IPS-18c (cell line): ENCODE data around the gene DYNLL2.
"Not testable (repeated sequence)": the region's sequence is repeated elsewhere in the genome, so short reads cannot be mapped to it uniquely, and the experiment has no call there.

Experiments
- H3K4me3 ChIP-seq: 2 replicates; pipeline ENCODE4 v1.7.0; 2013; ENCODE audit warnings: low read depth, mild to moderate bottlenecking, low read length, moderate library complexity; ENCODE audit not compliant: insufficient read depth
- H3K9me3 ChIP-seq: one replicate; pipeline ENCODE4 v1.6.1; 2013; ENCODE audit warnings: mild to moderate bottlenecking, low read length, moderate library complexity; ENCODE audit not compliant: control insufficient read depth, insufficient read depth

Gene DYNLL2

DNA sequence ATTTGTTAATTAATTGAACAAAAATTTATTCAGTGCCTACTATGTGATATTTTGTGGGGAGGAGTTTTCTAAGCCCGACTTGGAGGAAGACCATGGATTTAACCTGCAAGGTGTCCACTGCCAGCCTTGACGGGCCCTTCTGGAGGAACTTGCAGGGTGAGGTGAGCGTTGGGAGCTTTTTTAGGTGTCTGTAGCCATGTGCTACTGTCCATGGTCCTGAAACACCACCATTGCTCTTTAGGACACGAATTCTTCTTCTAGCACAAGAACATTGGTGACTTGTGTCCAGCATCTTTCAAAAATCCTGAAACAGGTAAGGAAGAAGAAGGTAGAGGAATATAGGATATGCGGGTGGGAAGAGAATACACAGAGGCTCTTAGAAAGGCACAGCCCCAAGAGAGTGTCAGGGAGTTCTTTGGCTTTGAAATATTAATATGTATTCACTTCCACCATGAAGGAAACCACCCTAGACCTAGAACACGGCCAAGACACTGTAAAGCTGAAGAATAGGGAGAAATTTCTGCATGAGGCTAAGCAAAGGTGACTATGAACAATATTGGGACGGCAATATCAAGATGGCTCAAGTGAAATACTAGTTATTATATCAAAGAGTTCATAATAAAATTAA, 37.1 kb downstream of the DYNLL2 start:
- no peak overlapping the region for H3K4me3 ChIP-seq
- no peaks in the 10 kb centered on the region for H3K9me3 ChIP-seq

DNA sequence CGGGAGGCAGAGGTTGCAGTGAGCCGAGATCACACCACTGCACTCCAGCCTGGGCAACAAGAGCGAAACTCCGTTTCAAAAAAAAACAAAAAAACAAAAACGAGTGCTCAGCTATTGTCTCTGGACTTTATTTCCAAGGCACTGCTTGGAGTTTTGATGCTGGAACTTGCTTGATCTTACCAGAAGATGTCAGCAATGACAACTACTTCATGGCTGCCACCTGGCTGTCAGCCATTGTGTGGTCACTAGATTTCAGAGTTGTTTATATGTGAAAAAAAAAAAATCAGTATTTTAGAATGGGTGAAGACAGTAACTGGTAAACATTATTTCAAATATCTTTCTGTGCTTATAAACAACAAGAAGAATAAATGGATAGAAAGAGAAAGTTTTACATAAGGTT, 38.7 kb downstream of the DYNLL2 start:
- Histone ChIP-seq H3K9me3 (no peaks in the 10 kb centered on the region), H3K4me3 (no peak overlapping the region)

DNA sequence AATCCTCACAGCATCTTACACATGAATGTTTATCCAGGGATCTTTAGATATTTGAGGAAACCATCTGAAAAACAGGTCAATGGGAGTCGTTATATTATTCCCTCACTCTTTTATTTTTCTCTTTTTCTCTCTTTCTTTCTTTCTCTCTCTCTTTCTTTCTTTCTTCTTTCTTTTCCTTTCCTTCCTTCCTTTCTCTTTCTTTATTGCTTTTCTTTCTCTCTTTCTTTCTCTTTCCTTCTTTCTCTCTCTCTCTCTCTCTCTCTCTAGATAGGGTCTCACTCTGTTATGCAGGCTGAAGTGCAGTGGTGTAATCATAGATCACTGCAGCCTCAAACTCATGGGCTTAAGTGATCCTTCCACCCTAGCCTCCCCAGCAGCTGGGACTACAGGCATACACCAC, 44.6 kb downstream of the DYNLL2 start:
- Histone ChIP-seq H3K9me3 (no peaks in the 10 kb centered on the region), H3K4me3 (no peak overlapping the region)

DNA sequence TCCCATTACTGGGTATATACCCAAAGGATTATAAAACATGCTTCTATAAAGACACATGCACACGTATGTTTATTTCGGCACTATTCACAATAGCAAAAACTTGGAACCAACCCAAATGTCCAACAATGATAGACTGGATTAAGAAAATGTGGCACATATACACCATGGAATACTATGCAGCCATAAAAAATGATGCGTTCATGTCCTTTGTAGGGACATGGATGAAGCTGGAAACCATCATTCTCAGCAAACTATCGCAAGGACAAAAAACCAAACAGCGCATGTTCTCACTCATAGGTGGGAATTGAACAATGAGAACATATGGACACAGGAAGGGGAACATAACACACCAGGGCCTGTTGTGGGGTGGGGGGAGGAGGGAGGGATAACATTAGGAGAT, 49.5 kb downstream of the DYNLL2 start:
- not testable (repeated sequence) for H3K4me3 ChIP-seq, H3K9me3 ChIP-seq

DNA sequence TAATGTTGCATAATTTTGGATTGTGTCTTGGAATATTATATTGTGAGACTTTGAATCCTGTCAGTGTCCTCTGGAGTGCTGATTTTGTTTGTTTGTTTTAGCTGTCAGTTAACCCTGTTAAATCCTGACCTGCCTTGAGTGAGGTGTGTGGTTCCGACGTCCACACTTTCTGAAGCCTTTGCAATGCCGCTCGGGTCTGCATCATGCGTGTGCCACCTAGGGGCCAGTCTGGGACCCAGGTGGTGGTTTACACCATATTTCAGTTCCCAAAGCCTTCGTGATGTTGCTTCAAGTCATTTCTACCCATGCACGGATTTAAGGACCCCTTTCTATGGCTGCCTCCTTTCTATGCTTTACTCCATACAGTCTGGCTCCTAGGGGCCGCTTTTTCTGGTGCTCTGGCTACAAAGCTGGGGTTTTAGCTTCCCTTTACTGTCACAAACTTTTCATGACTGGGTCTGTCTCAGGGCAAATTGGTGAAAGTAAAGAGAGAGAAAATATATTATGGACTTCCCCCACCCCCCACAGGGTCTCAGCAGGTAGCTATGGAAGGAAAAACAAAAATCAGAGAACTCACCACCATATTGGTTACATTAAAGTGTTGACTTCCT, 53.6 kb downstream of the DYNLL2 start:
- Histone ChIP-seq H3K4me3 (no peak overlapping the region), H3K9me3 (no peaks in the 10 kb centered on the region)

DNA sequence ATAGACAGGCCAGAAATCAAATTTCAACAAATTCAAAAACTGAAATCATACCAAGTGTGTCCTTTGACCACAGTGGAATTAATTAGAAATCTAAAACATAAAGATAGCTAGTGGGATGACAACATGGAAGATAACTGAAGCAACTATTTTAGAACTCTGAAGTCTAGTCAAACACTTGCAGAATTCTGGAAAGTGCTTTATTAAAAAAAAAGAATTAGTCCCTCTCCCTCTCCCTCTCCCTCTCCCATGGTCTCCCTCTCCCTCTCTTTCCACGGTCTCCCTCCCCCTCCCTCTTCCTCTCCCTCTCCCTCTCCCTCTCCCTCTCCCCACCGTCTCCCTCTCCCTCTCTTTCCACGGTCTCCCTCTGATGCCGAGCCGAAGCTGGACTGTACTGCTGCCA, 58.3 kb downstream of the DYNLL2 start:
- Histone ChIP-seq H3K4me3 (no peak overlapping the region), H3K9me3 (peaks cover 2% of the 10 kb centered on the region)

DNA sequence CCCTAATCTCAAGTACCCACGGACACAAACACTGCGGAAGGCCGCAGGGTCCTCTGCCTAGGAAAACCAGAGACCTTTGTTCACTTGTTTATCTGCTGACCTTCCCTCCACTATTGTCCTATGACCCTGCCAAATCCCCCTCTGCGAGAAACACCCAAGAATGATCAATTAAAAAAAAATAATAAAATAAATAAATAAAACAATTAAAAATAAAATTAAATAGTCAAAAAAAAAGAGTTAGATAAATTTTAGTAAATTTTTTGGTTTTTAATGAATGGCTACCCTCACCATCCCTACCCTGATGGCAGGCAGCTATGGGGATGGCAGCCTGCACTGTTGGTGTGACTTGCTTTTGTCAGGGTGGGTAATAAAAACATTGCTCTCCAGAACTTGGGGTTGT, 60.1 kb downstream of the DYNLL2 start:
- not testable (repeated sequence) for H3K9me3 ChIP-seq, H3K4me3 ChIP-seq

DNA sequence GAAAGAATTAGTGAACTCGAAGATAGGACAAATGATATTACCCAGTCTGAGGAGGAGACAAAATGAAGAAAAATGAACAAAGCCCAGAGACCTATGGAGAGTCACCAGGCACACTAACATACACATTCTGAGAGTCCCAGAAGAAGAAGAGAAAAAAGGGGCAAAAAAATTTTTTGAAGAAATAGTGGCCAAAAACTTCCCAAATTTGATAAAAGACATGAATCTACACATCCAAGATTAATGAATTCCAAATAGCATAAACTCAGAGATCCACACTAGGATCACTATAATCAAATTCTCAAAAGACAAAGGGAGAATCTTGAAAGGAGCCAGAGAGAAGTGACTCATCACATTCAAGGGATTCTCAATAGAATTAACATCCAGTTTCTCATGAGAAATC, 61.6 kb downstream of the DYNLL2 start:
- H3K4me3 ChIP-seq: no peak overlapping the region
- H3K9me3 ChIP-seq: peaks cover 2% of the 10 kb centered on the region
